B cell (primary cell): ENCODE results near the gene ICOSLG. TPM values are rescaled to one million over a fixed set of nuclear protein-coding genes. Genes with fewer than 3 reads are reported as not detected.

Source experiments
- ATAC-seq: fragments of 200-7000 bp; cut with Tn5 transposase; one replicate; pipeline ENCODE4 v1.10.0; 2021; ENCODE audit warnings: low read depth, mild to moderate bottlenecking, moderate number of reproducible peaks, moderate library complexity
- CTCF ChIA-PET: fragments of 350-600 bp; sonication (Branson Sonifier 250); formaldehyde crosslinking; loops from one replicate; lab custom pipeline; 2021; ENCODE audit warnings: antibody characterized with exemption, inconsistent platforms; lab: Charles Lee
- POLR2A ChIA-PET: fragments of 350-600 bp; sonication (Branson Sonifier 250); formaldehyde crosslinking; loops from one replicate; lab custom pipeline; 2021; ENCODE audit warnings: antibody characterized with exemption; lab: Charles Lee
- DNase-seq: peaks from one replicate; pipeline ENCODE4 v3.0.0; 2013
- H2AFZ ChIP-seq: 2 replicates; pipeline ENCODE4 v1.6.1; 2012; ENCODE audit warnings: mild to moderate bottlenecking, low read depth, low read length; ENCODE audit not compliant: insufficient read depth, poor library complexity, severe bottlenecking
- H3K27ac ChIP-seq, 2 donors: 1 replicate in 1 of 2; 2 replicates in 1 of 2; pipeline ENCODE4 v1.5.1; 2012 to 2013; ENCODE audit warnings: low read length in 2 of 2, mild to moderate bottlenecking in 2 of 2, moderate library complexity in 1 of 2
- H3K27me3 ChIP-seq, 4 experiments: fragments of 200-600 bp in 1 of 4; sonication (generic) in 1 of 4; replicated peaks in 1 of 4; 1 replicate in 2 of 4; 2 replicates in 2 of 4; pipeline versions ENCODE4 v1.6.1 to v1.7.0; 2013 to 2016; ENCODE audit warnings: low read length in 3 of 4, mild to moderate bottlenecking in 2 of 4, mixed read lengths in 1 of 4, moderate library complexity in 1 of 4; ENCODE audit not compliant: insufficient read depth in 4 of 4, control insufficient read depth in 3 of 4; ENCODE audit errors: control extremely low read depth in 1 of 4
- H3K36me3 ChIP-seq, 2 experiments: replicated peaks in 1 of 2; 1 replicate in 1 of 2; 2 replicates in 1 of 2; pipeline versions ENCODE4 v1.6.1 to v1.7.1; 2013; ENCODE audit warnings: low read length in 1 of 2; ENCODE audit not compliant: insufficient read depth in 2 of 2, control insufficient read depth in 1 of 2; ENCODE audit errors: control extremely low read depth in 1 of 2, extremely low read depth in 1 of 2
- H3K4me1 ChIP-seq, 2 donors: fragments of 200-600 bp in 1 of 2; sonication (generic) in 1 of 2; 1 replicate in 1 of 2; 2 replicates in 1 of 2; pipeline versions ENCODE4 v1.5.1 to v1.6.1; 2013 to 2017; ENCODE audit warnings: low read length in 2 of 2; ENCODE audit not compliant: control insufficient read depth in 2 of 2, insufficient read depth in 2 of 2
- H3K4me2 ChIP-seq: replicated peaks from 2 replicates; pipeline ENCODE3; 2012; ENCODE audit warnings: mild to moderate bottlenecking, low read depth, low read length; ENCODE audit not compliant: poor library complexity, severe bottlenecking
- H3K4me3 ChIP-seq, 5 experiments: fragments of 200-600 bp in 1 of 5; sonication (generic) in 1 of 5; 1 replicate in 3 of 5; 2 replicates in 2 of 5; pipeline versions ENCODE4 v1.5.1 to v1.7.0; 2011 to 2016; ENCODE audit warnings: low read length in 4 of 5, mild to moderate bottlenecking in 4 of 5, low read depth in 2 of 5, control low read depth in 1 of 5, moderate library complexity in 1 of 5; ENCODE audit not compliant: insufficient read depth in 1 of 5; ENCODE audit errors: control extremely low read depth in 1 of 5, extremely low read depth in 1 of 5
- H3K79me2 ChIP-seq: fragments of 200-600 bp; sonication (generic); one replicate; pipeline ENCODE4 v1.6.0; 2016; ENCODE audit warnings: low read length; ENCODE audit not compliant: control insufficient read depth, insufficient read depth
- H3K9ac ChIP-seq: fragments of 200-600 bp; sonication (generic); 2 replicates; pipeline ENCODE4 v1.6.1; 2017; ENCODE audit warnings: mild to moderate bottlenecking, low read length, moderate library complexity
- H3K9me3 ChIP-seq, 3 donors: one replicate each; pipeline versions ENCODE4 v1.6.1 to v1.7.1; 2013; ENCODE audit warnings: low read length in 2 of 3; ENCODE audit not compliant: control insufficient read depth in 2 of 3, insufficient read depth in 1 of 3; ENCODE audit errors: control extremely low read depth in 1 of 3
- H4K20me1 ChIP-seq: 2 replicates; pipeline ENCODE4 v1.6.0; 2012; ENCODE audit warnings: mild to moderate bottlenecking, low read length; ENCODE audit not compliant: insufficient read depth, control insufficient read depth, poor library complexity, severe bottlenecking
- H3K27ac Mint-ChIP-seq: one replicate; pipeline ENCODE4 v1.8.0; 2021; ENCODE audit warnings: mixed read lengths
- H3K27me3 Mint-ChIP-seq: one replicate; pipeline ENCODE4 v1.8.0; 2021; ENCODE audit warnings: mixed read lengths
- H3K4me1 Mint-ChIP-seq: one replicate; pipeline ENCODE4 v1.8.0; 2021; ENCODE audit warnings: mixed read lengths
- H3K4me3 Mint-ChIP-seq: one replicate; pipeline ENCODE4 v1.8.0; 2021; ENCODE audit warnings: mixed read lengths
- H3K9me3 Mint-ChIP-seq: one replicate; pipeline ENCODE4 v1.8.0; 2022; ENCODE audit warnings: mixed read lengths; ENCODE audit not compliant: insufficient read depth
- CTCF ChIP-seq: fragments of 200-600 bp; IDR thresholded peaks from one replicate; pipeline ENCODE4 v1.8.0; 2022; ENCODE audit warnings: antibody characterized with exemption, mild to moderate bottlenecking
- EZH2 ChIP-seq: IDR thresholded peaks from 2 replicates; pipeline ENCODE4 v1.6.1; 2012; ENCODE audit warnings: borderline replicate concordance, low read depth, mild to moderate bottlenecking, moderate library complexity, low read length; ENCODE audit not compliant: insufficient read depth, poor library complexity, severe bottlenecking
- WGBS: methylation state at CpG from one replicate; pipeline ENCODE4 v1.1.5; 2013; ENCODE audit warnings: missing lambda C conversion rate; ENCODE audit not compliant: insufficient coverage; 5-methylcytosine and 5-hydroxymethylcytosine counted together
- intact Hi-C: fragments of 100-400 bp; cut with micrococcal nuclease; formaldehyde crosslinking; loops from one replicate; pipeline ENCODE4 v1.10.0; 2022
- polyA plus RNA-seq: library from polyadenylated mRNA; depleted of rRNA; stranded (reverse); fragments of >200 nt; gene quantifications from 2 replicates; pipeline ENCODE4 v1.2.3, GENCODE V29; 2012
- total RNA-seq, 2 donors: library from RNA; stranded (reverse); fragments of 120-200 nt in 1 of 2; gene quantifications; 1 replicate in 1 of 2; 2 replicates in 1 of 2; pipeline versions ENCODE4 v1.2.3 to v1.2.4, GENCODE V29; 2013 to 2022

ICOSLG gene
- total and polyA plus RNA-seq, 2 donors (not counting 1 experiment from before 2014, with no cell fraction given) = 40.2 to 124 TPM

GRCh38 chr21:44275041-44275440 lies 34.3 kb upstream of the ICOSLG start:
- no peaks in the 10 kb centered on the region for H4K20me1 ChIP-seq
- Mint-ChIP-seq H3K27me3 (no peaks in the 10 kb centered on the region), H3K4me1 (no peaks in the 10 kb centered on the region), H3K9me3 (no peaks in the 10 kb centered on the region), H3K27ac (no peak overlapping the region), H3K4me3 (no peak overlapping the region)
- ATAC-seq = no peak
- no peak overlapping the region for H2AFZ ChIP-seq
- peaks cover 0 to 6% (median 0%) of the 10 kb centered on the region in 4 experiments for H3K27me3 ChIP-seq
- no peaks in the 10 kb centered on the region for H3K79me2 ChIP-seq
- H3K4me2 ChIP-seq = no peak overlapping the region
- TF ChIP-seq EZH2 (no peak), CTCF (no peak)
- no peaks in the 10 kb centered on the region for H3K4me1 ChIP-seq
- WGBS = 90% methylated on average over 3 of the region's 5 CpGs
- no peaks in the 10 kb centered on the region for H3K9me3 ChIP-seq
- no peak overlapping the region for H3K9ac ChIP-seq
- intact Hi-C loops = no loop called here
- H3K27ac ChIP-seq = no peak overlapping the region
- DNase-seq = no peak
- CTCF ChIA-PET = no interaction called here
- POLR2A ChIA-PET = interaction anchor here (1.0 kb wide), 1 partner anchor 21 kb away, joined by 3 read pairs; no protein-coding TSS in a partner anchor
- no peak overlapping the region for H3K4me3 ChIP-seq
- no peaks in the 10 kb centered on the region for H3K36me3 ChIP-seq

- no peak overlapping the region for H3K4me2 ChIP-seq
These were observed 32.3 kb upstream of the ICOSLG start for GRCh38 chr21:44273046-44273445.

More at GRCh38 chr21:44273046-44273445, 32.3 kb upstream of the ICOSLG start:
- Histone ChIP-seq H3K27me3 (no peaks in the 10 kb centered on the region), H3K4me1 (no peaks in the 10 kb centered on the region), H3K9me3 (no peaks in the 10 kb centered on the region), H4K20me1 (no peaks in the 10 kb centered on the region), H3K79me2 (no peaks in the 10 kb centered on the region), H3K4me3 (no peak overlapping the region), H3K27ac (no peak overlapping the region), H3K36me3 (no peaks in the 10 kb centered on the region), H3K9ac (no peak overlapping the region), H2AFZ (no peak overlapping the region)
- no peaks in the 10 kb centered on the region for H3K27me3 Mint-ChIP-seq
- ATAC-seq (no peak), DNase-seq (no peak)
- TF ChIP-seq CTCF (no peak), EZH2 (no peak)
- ChIA-PET CTCF (interaction anchor here (1.0 kb wide), 1 partner anchor 25 kb away, joined by 3 read pairs; no protein-coding TSS in a partner anchor), POLR2A (no interaction called here)
- H3K9me3 Mint-ChIP-seq = no peaks in the 10 kb centered on the region
- peaks cover 1% of the 10 kb centered on the region for H3K4me1 Mint-ChIP-seq
- H3K27ac Mint-ChIP-seq = no peak overlapping the region
- H3K4me3 Mint-ChIP-seq = no peak overlapping the region
- intact Hi-C loops = no loop called here
- 84% methylated on average over 7 of the region's 7 CpGs for WGBS
